Trophoblast cell (in vitro differentiated cells and primary cell): ENCODE measurements around the gene KIAA0408. TPM values are rescaled to one million over a fixed set of nuclear protein-coding genes. Genes with fewer than 3 reads are reported as not detected.

ENCODE experiments used
- DNase-seq, 2 donors: peaks; one replicate each; pipeline ENCODE4 v3.0.0-alpha.2; 2016
- H2AFZ ChIP-seq: 2 replicates; pipeline ENCODE4 v1.6.1; 2013; ENCODE audit warnings: low read length, moderate library complexity, mild to moderate bottlenecking; ENCODE audit not compliant: insufficient read depth, poor library complexity
- H2AK5ac ChIP-seq: 2 replicates; pipeline ENCODE4 v1.6.1; 2013; ENCODE audit warnings: mild to moderate bottlenecking, low read length
- H2BK120ac ChIP-seq: 2 replicates; pipeline ENCODE4 v1.6.1; 2013; ENCODE audit warnings: low read length, mild to moderate bottlenecking, moderate library complexity; ENCODE audit not compliant: insufficient read depth, poor library complexity
- H2BK12ac ChIP-seq: 2 replicates; pipeline ENCODE4 v1.6.1; 2013; ENCODE audit warnings: mild to moderate bottlenecking, low read length, moderate library complexity
- H2BK5ac ChIP-seq: 2 replicates; pipeline ENCODE4 v1.6.1; 2013; ENCODE audit warnings: low read length, low read depth, moderate library complexity, mild to moderate bottlenecking; ENCODE audit not compliant: poor library complexity
- H3K14ac ChIP-seq: 2 replicates; pipeline ENCODE4 v1.6.1; 2013; ENCODE audit warnings: mild to moderate bottlenecking, low read length
- H3K18ac ChIP-seq: 2 replicates; pipeline ENCODE4 v1.6.1; 2013; ENCODE audit warnings: mild to moderate bottlenecking, low read length
- H3K23ac ChIP-seq: 2 replicates; pipeline ENCODE4 v1.6.1; 2013; ENCODE audit warnings: low read length
- H3K27ac ChIP-seq: 2 replicates; pipeline ENCODE4 v1.5.1; 2013; ENCODE audit warnings: low read depth, mild to moderate bottlenecking, inconsistent platforms, low read length, moderate library complexity
- H3K27me3 ChIP-seq: 2 replicates; pipeline ENCODE4 v1.6.1; 2013; ENCODE audit warnings: inconsistent platforms, mild to moderate bottlenecking, low read length, moderate library complexity; ENCODE audit not compliant: insufficient read depth
- H3K36me3 ChIP-seq, 2 experiments: 1 replicate in 1 of 2; 2 replicates in 1 of 2; pipeline ENCODE4 v1.6.1; 2013; ENCODE audit warnings: low read length in 2 of 2, mild to moderate bottlenecking in 2 of 2, moderate library complexity in 1 of 2; ENCODE audit not compliant: insufficient read depth in 2 of 2, control insufficient read depth in 1 of 2
- H3K4ac ChIP-seq: 2 replicates; pipeline ENCODE4 v1.6.1; 2013; ENCODE audit warnings: low read depth, mild to moderate bottlenecking, low read length, moderate library complexity
- H3K4me1 ChIP-seq, 2 experiments: 1 replicate in 1 of 2; 2 replicates in 1 of 2; pipeline ENCODE4 v1.6.1; 2013; ENCODE audit warnings: low read length in 2 of 2, mild to moderate bottlenecking in 2 of 2, moderate library complexity in 1 of 2; ENCODE audit not compliant: insufficient read depth in 2 of 2, control insufficient read depth in 1 of 2
- H3K4me2 ChIP-seq: 2 replicates; pipeline ENCODE4 v1.6.1; 2013; ENCODE audit warnings: inconsistent platforms, mild to moderate bottlenecking, low read length, moderate library complexity
- H3K4me3 ChIP-seq: 2 replicates; pipeline ENCODE4 v1.5.1; 2013; ENCODE audit warnings: mild to moderate bottlenecking, low read depth, low read length, inconsistent platforms
- H3K79me1 ChIP-seq: one replicate; pipeline ENCODE4 v1.6.1; 2013; ENCODE audit warnings: low read length
- H3K79me2 ChIP-seq: 2 replicates; pipeline ENCODE4 v1.6.1; 2013; ENCODE audit warnings: low read length, mild to moderate bottlenecking; ENCODE audit not compliant: control insufficient read depth, insufficient read depth, poor library complexity
- H3K9ac ChIP-seq: 2 replicates; pipeline ENCODE4 v1.6.1; 2013; ENCODE audit warnings: mild to moderate bottlenecking, low read length
- H3K9me3 ChIP-seq: 2 replicates; pipeline ENCODE4 v1.6.1; 2013; ENCODE audit warnings: low read depth, mild to moderate bottlenecking, control low read depth, inconsistent platforms, low read length; ENCODE audit not compliant: insufficient read depth
- H4K12ac ChIP-seq: 2 replicates; pipeline ENCODE4 v1.6.1; 2013; ENCODE audit warnings: low read depth, mild to moderate bottlenecking, low read length, moderate library complexity
- H4K8ac ChIP-seq: 2 replicates; pipeline ENCODE4 v1.6.1; 2013; ENCODE audit warnings: low read depth, mild to moderate bottlenecking, low read length, moderate library complexity
- H4K91ac ChIP-seq: one replicate; pipeline ENCODE4 v1.6.1; 2013; ENCODE audit warnings: low read depth, mild to moderate bottlenecking, low read length, moderate library complexity
- WGBS: extraction: QIAGEN DNeasy Blood & Tissue Kit; methylation state at CpG from one replicate; pipeline ENCODE4 v1.1.7; 2013; ENCODE audit warnings: missing lambda C conversion rate; ENCODE audit not compliant: insufficient read length, insufficient coverage; ENCODE audit errors: extremely low coverage; 5-methylcytosine and 5-hydroxymethylcytosine counted together
- polyA plus RNA-seq: library from polyadenylated mRNA; stranded (reverse); fragments of 200-250 nt; gene quantifications from 2 replicates; pipeline ENCODE4 v1.2.3, GENCODE V29; 2013

KIAA0408 gene
- 0.03 TPM in 2 replicates for polyA plus RNA-seq

DNA sequence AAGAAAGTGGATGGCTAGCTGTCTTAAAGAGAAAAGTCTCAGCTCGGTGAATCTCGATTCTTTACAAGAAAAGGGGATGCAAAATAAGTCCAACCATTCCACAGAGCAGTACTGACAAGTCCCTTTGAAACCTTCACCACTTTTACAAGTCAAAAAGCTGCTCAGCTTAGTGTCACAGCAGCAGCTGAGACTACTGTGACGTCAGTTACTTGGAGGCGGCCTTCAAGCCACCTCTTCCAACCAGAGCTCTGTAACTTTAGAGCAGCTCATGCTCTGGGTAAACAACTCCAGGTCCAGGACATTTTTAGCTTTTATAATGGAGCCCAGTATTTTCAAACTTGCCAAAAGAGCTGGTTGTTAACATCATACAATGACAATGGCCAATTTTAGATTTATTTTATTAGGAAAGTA is at the start of gene KIAA0408:
Gene KIAA0408, minus strand, starts transcription at position 159 of the 411 bp plus-strand sequence. CDS start 5,408 bp downstream, outside the sequence.
- no peak within 1 kb of the TSS for H3K27ac ChIP-seq

DNA sequence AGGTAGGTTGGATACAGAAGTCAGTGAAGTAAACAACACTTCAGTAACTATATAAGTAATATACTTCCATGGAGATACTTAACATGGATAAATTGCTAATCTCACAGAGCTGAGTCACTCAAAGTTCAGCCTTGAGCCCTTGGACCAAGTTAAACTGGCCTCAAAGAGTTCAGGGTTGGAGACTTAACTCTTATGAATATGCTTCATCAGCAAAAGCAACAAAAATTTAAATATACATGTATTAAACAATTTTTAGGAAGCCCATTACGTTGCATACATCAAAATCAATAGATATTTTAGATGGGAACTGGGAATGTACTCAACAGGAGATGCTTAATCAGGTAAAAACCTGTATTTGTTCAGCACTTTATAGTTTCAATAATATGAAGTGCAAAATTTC is 47.7 kb upstream of the KIAA0408 start:
- no peak overlapping the region for H3K18ac ChIP-seq
- H3K27ac ChIP-seq, result no peak overlapping the region
- no peak overlapping the region for H2AK5ac ChIP-seq
- no peak overlapping the region for H2BK12ac ChIP-seq
- no peak overlapping the region for H3K4ac ChIP-seq
- H3K14ac ChIP-seq, result no peak overlapping the region
- no CpG with 5 or more reads among the region's 1 CpG for WGBS
- H2BK5ac ChIP-seq, result no peak overlapping the region
- H3K4me2 ChIP-seq, result no peak overlapping the region
- H2AFZ ChIP-seq, result no peak overlapping the region
- H4K8ac ChIP-seq, result no peak overlapping the region
- H4K12ac ChIP-seq, result no peak overlapping the region
- H3K4me3 ChIP-seq, result no peak overlapping the region
- H3K79me2 ChIP-seq, result no peaks in the 10 kb centered on the region
- no peak overlapping the region for H2BK120ac ChIP-seq
- no peak overlapping the region for H4K91ac ChIP-seq
- no peaks in the 10 kb centered on the region for H3K27me3 ChIP-seq
- no peaks in the 10 kb centered on the region for H3K36me3 ChIP-seq
- H3K9me3 ChIP-seq, result no peaks in the 10 kb centered on the region
- H3K9ac ChIP-seq, result no peak overlapping the region
- no peak overlapping the region for H3K23ac ChIP-seq
- DNase-seq, result no peak
- H3K79me1 ChIP-seq, result no peaks in the 10 kb centered on the region
- no peaks in the 10 kb centered on the region for H3K4me1 ChIP-seq

More for the DNA sequence above, at the start of gene KIAA0408:
- Histone ChIP-seq H3K4me1 (no peaks in the 10 kb centered on the region), H3K4ac (no peak within 1 kb of the TSS), H4K91ac (no peak within 1 kb of the TSS), H3K9me3 (no peaks in the 10 kb centered on the region), H3K23ac (no peak within 1 kb of the TSS), H3K79me2 (no peaks in the 10 kb centered on the region), H3K27me3 (no peaks in the 10 kb centered on the region), H4K8ac (no peak within 1 kb of the TSS), H3K4me2 (peak within 1 kb of the TSS; percentile 10), H3K4me3 (no peak within 1 kb of the TSS), H2BK5ac (no peak within 1 kb of the TSS), H3K36me3 (no peaks in the 10 kb centered on the region), H2AK5ac (no peak within 1 kb of the TSS), H4K12ac (no peak within 1 kb of the TSS), H3K14ac (no peak within 1 kb of the TSS), H3K18ac (no peak within 1 kb of the TSS), H2AFZ (no peak within 1 kb of the TSS), H3K9ac (no peak within 1 kb of the TSS), H3K79me1 (no peaks in the 10 kb centered on the region), H2BK12ac (no peak within 1 kb of the TSS), H2BK120ac (no peak within 1 kb of the TSS)
- WGBS, result no CpG with 5 or more reads among the region's 4 CpGs
- DNase-seq, result peak in 1 of 2 donors; percentile 10

DNA sequence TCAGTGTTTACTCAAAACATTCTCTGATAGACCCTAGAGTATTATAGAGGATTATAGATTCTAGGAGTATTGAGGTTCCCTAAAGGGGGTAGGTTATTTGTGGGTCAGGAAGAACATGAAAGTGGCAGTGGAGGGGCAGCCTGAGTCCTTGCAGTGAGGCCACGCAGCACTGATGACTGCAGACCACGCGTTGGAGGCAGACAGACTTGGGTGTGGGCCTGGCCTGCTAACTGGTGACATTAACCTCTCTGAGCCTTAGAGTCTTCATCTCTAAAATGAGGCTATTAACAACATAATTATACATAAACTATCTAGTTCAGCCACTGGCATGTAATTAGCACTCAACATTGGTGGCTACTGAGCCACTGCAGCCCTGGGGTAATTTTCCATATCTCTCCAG is 43.8 kb upstream of the KIAA0408 start:
- Histone ChIP-seq H3K9ac (no peak overlapping the region), H3K27ac (no peak overlapping the region), H2BK12ac (no peak overlapping the region), H2AK5ac (no peak overlapping the region), H3K4ac (no peak overlapping the region), H3K79me1 (no peaks in the 10 kb centered on the region), H4K91ac (no peak overlapping the region), H3K14ac (no peak overlapping the region), H2BK5ac (no peak overlapping the region), H2AFZ (no peak overlapping the region), H3K18ac (no peak overlapping the region), H2BK120ac (no peak overlapping the region), H4K12ac (no peak overlapping the region), H3K36me3 (no peaks in the 10 kb centered on the region), H3K4me2 (no peak overlapping the region), H3K27me3 (no peaks in the 10 kb centered on the region), H3K9me3 (no peaks in the 10 kb centered on the region), H3K79me2 (no peaks in the 10 kb centered on the region), H3K23ac (no peak overlapping the region), H3K4me1 (no peaks in the 10 kb centered on the region), H3K4me3 (no peak overlapping the region), H4K8ac (no peak overlapping the region)
- no peak for DNase-seq
- no CpG with 5 or more reads among the region's 3 CpGs for WGBS

DNA sequence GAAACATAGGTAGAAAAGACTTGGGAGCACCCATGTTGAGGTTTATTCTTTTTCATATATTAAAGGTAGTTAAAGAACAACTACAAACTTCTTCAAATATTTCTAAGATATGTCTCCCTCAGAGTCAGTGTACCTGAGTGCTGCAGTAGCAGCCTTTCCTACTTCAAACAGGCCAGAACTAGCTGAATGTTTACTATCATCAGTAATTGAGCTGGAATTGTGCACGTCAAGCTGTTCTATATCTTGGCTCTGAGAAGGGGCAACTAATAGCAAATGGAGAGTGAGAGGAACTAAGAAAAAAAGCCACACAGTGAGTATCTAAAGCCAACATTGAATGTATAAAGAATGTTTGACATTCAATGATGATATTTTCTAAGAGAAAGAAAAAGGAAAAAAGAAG is 38.2 kb upstream of the KIAA0408 start:
- no peak overlapping the region for H3K9ac ChIP-seq
- H2BK5ac ChIP-seq, result no peak overlapping the region
- H3K18ac ChIP-seq, result no peak overlapping the region
- no peak overlapping the region for H3K4me3 ChIP-seq
- DNase-seq, result no peak
- no peak overlapping the region for H2AK5ac ChIP-seq
- H4K12ac ChIP-seq, result no peak overlapping the region
- no peak overlapping the region for H3K23ac ChIP-seq
- no peaks in the 10 kb centered on the region for H3K4me1 ChIP-seq
- H3K36me3 ChIP-seq, result no peaks in the 10 kb centered on the region
- H3K4ac ChIP-seq, result no peak overlapping the region
- H2BK120ac ChIP-seq, result no peak overlapping the region
- no peak overlapping the region for H2BK12ac ChIP-seq
- H2AFZ ChIP-seq, result no peak overlapping the region
- no peaks in the 10 kb centered on the region for H3K27me3 ChIP-seq
- H4K91ac ChIP-seq, result no peak overlapping the region
- H3K79me2 ChIP-seq, result no peaks in the 10 kb centered on the region
- no peak overlapping the region for H3K14ac ChIP-seq
- H3K27ac ChIP-seq, result no peak overlapping the region
- no CpG with 5 or more reads among the region's 1 CpG for WGBS
- H3K9me3 ChIP-seq, result no peaks in the 10 kb centered on the region
- H3K4me2 ChIP-seq, result no peak overlapping the region
- no peak overlapping the region for H4K8ac ChIP-seq
- no peaks in the 10 kb centered on the region for H3K79me1 ChIP-seq
